Neural cell (in vitro differentiated cells): ENCODE results near the gene GAPDHS. TPM values are rescaled to one million over a fixed set of nuclear protein-coding genes. Genes with fewer than 3 reads are reported as not detected.

Experiments
- H2AFZ ChIP-seq: fragments of 200-600, 300-800 bp; sonication (generic), shearing (Covaris generic); 2 replicates; pipeline ENCODE4 v1.6.0; 2014; ENCODE audit warnings: low read depth, mild to moderate bottlenecking, antibody characterized with exemption, low read length, moderate library complexity
- H3F3A ChIP-seq: fragments of 200-600 bp; shearing (Covaris generic); 2 replicates; pipeline ENCODE4 v1.6.1; 2016; ENCODE audit warnings: mild to moderate bottlenecking, moderate library complexity, mixed read lengths, antibody characterized with exemption, low read length; ENCODE audit not compliant: insufficient read depth, poor library complexity, severe bottlenecking
- H3K27ac ChIP-seq: fragments of 200-600, 300-800 bp; sonication (generic), shearing (Covaris generic); 2 replicates; pipeline ENCODE4 v1.5.1; 2014; ENCODE audit warnings: mild to moderate bottlenecking, low read length, moderate library complexity
- H3K27me3 ChIP-seq: fragments of 300-800, 200-600 bp; sonication (generic), shearing (Covaris generic); 2 replicates; pipeline ENCODE4 v1.6.0; 2014; ENCODE audit warnings: mild to moderate bottlenecking, low read depth, low read length, moderate library complexity; ENCODE audit not compliant: insufficient read depth
- H3K36me3 ChIP-seq: fragments of 300-800, 200-600 bp; sonication (generic), shearing (Covaris generic); 2 replicates; pipeline ENCODE4 v1.5.1; 2014; ENCODE audit warnings: mild to moderate bottlenecking, antibody characterized with exemption, low read length, moderate library complexity; ENCODE audit not compliant: insufficient read depth
- H3K4me2 ChIP-seq: fragments of 300-800, 200-600 bp; sonication (generic), shearing (Covaris generic); 2 replicates; pipeline ENCODE4 v1.6.0; 2014; ENCODE audit warnings: mild to moderate bottlenecking, low read length
- H3K4me3 ChIP-seq: fragments of 300-800, 200-600 bp; sonication (generic), shearing (Covaris generic); 2 replicates; pipeline ENCODE4 v1.5.1; 2014; ENCODE audit warnings: mild to moderate bottlenecking, low read length, moderate library complexity
- H3K79me2 ChIP-seq: fragments of 200-600 bp; shearing (Covaris generic); replicated peaks from 2 replicates; pipeline ENCODE4 v1.6.0; 2014; ENCODE audit warnings: mild to moderate bottlenecking, low read length, moderate library complexity; ENCODE audit not compliant: insufficient read depth
- H3K9ac ChIP-seq: fragments of 300-800, 200-600 bp; sonication (generic), shearing (Covaris generic); 2 replicates; pipeline ENCODE4 v1.6.1; 2016; ENCODE audit warnings: mild to moderate bottlenecking, low read length, mixed read lengths
- H3K9me2 ChIP-seq: fragments of 200-600 bp; shearing (Covaris generic); 2 replicates; pipeline ENCODE4 v1.6.1; 2016; ENCODE audit warnings: mild to moderate bottlenecking, low read length, mixed read lengths; ENCODE audit not compliant: insufficient read depth
- H3K9me3 ChIP-seq: fragments of 200-600, 300-800 bp; sonication (generic), shearing (Covaris generic); 2 replicates; pipeline ENCODE4 v1.6.1; 2016; ENCODE audit warnings: mild to moderate bottlenecking, mixed run types, low read length, moderate library complexity, mixed read lengths
- H4K20me1 ChIP-seq: fragments of 200-600 bp; shearing (Covaris generic); 2 replicates; pipeline ENCODE4 v1.6.1; 2016; ENCODE audit warnings: mild to moderate bottlenecking, mixed run types; ENCODE audit not compliant: insufficient read depth
- CTCF ChIP-seq: fragments of 450-650 bp; IDR thresholded peaks from 2 replicates; pipeline ENCODE4 v1.5.1; 2014; ENCODE audit warnings: antibody characterized with exemption, mild to moderate bottlenecking, moderate library complexity; ENCODE audit not compliant: poor library complexity, severe bottlenecking
- EP300 ChIP-seq: fragments of 450-650 bp; conservative IDR thresholded peaks from 2 replicates; pipeline ENCODE4 v1.6.1; 2014; ENCODE audit warnings: antibody characterized with exemption, mild to moderate bottlenecking, moderate library complexity; ENCODE audit not compliant: poor library complexity, severe bottlenecking
- EZH2 ChIP-seq: fragments of 200-600, 300-800 bp; shearing (Covaris generic), sonication (generic); IDR thresholded peaks from 2 replicates; pipeline ENCODE4 v1.6.1; 2014; ENCODE audit warnings: antibody characterized with exemption, low read length, borderline replicate concordance, mild to moderate bottlenecking; ENCODE audit not compliant: insufficient read depth, poor library complexity, severe bottlenecking
- MXI1 ChIP-seq: fragments of 450-650 bp; conservative IDR thresholded peaks from 2 replicates; pipeline ENCODE4 v1.6.1; 2014; ENCODE audit warnings: antibody characterized with exemption, mild to moderate bottlenecking; ENCODE audit not compliant: poor library complexity, severe bottlenecking
- POLR2AphosphoS5 ChIP-seq: IDR thresholded peaks from 2 replicates; pipeline ENCODE4 v1.6.1; 2012
- RAD21 ChIP-seq: fragments of 450-650 bp; conservative IDR thresholded peaks from 2 replicates; pipeline ENCODE4 v1.6.1; 2014; ENCODE audit warnings: antibody characterized with exemption, mild to moderate bottlenecking, moderate library complexity
- REST ChIP-seq: IDR thresholded peaks from 2 replicates; pipeline ENCODE4 v1.6.1; 2012; ENCODE audit warnings: borderline replicate concordance
- SMC3 ChIP-seq: fragments of 450-650 bp; conservative IDR thresholded peaks from 2 replicates; pipeline ENCODE4 v1.6.1; 2014; ENCODE audit warnings: antibody characterized with exemption, mild to moderate bottlenecking, moderate library complexity; ENCODE audit not compliant: poor library complexity
- TAF1 ChIP-seq: IDR thresholded peaks from 2 replicates; pipeline ENCODE4 v1.6.1; 2012; ENCODE audit warnings: low read depth
- polyA plus RNA-seq: library from polyadenylated mRNA; depleted of rRNA; stranded (reverse); fragments of >200 nt; gene quantifications from 2 replicates; pipeline ENCODE4 v1.2.3, GENCODE V29; 2014

Gene GAPDHS
- polyA plus RNA-seq, 1 donor from 2014 or later: not detected

GRCh38 chr19:35555301-35556005, 22.2 kb downstream of the GAPDHS start:
- H2AFZ ChIP-seq: no peak overlapping the region
- H3K4me2 ChIP-seq: no peak overlapping the region

More at GRCh38 chr19:35555301-35556005, 22.2 kb downstream of the GAPDHS start:
- H3K9me2 ChIP-seq: no peaks in the 10 kb centered on the region
- H3K27me3 ChIP-seq: peaks cover 28% of the 10 kb centered on the region
- H3K9ac ChIP-seq: no peak overlapping the region
- H3K79me2 ChIP-seq: no peaks in the 10 kb centered on the region
- H3K36me3 ChIP-seq: no peaks in the 10 kb centered on the region
- no peaks in the 10 kb centered on the region for H3K9me3 ChIP-seq
- H3K4me3 ChIP-seq: no peak overlapping the region
- no peaks in the 10 kb centered on the region for H3F3A ChIP-seq
- TF ChIP-seq SMC3: no peak
- no peak for TF ChIP-seq TAF1
- TF ChIP-seq EP300: no peak
- no peak for TF ChIP-seq REST
- TF ChIP-seq EZH2: no peak
- TF ChIP-seq RAD21: no peak
- no peak for TF ChIP-seq CTCF
- no peak for TF ChIP-seq POLR2AphosphoS5
- TF ChIP-seq MXI1: no peak
- no peaks in the 10 kb centered on the region for H4K20me1 ChIP-seq
- no peak overlapping the region for H3K27ac ChIP-seq
